Upper lobe of left lung (tissue), 6 donors: ENCODE results near the gene TIGIT. TPM values are rescaled to one million over a fixed set of nuclear protein-coding genes. Genes with fewer than 3 reads are reported as not detected.
"Not testable (repeated sequence)": the region's sequence is repeated elsewhere in the genome, so short reads cannot be mapped to it uniquely, and the experiment has no call there.

Experiments used
- ATAC-seq, 2 donors: fragments of 200-7000 bp; cut with Tn5 transposase; one replicate each; pipeline ENCODE4 v1.9.1; 2022; ENCODE audit warnings: mild to moderate bottlenecking in 2 of 2, moderate library complexity in 2 of 2; ENCODE audit not compliant: low FRiP score in 2 of 2
- DNase-seq, 2 donors: peaks; one replicate each; pipeline ENCODE4 v3.0.0-alpha.2; 2019 to 2020
- H3K27ac ChIP-seq, 4 donors: fragments of 200-600 bp; sonication (generic); one replicate each; pipeline ENCODE4 v1.5.1; 2016 to 2019
- H3K27me3 ChIP-seq, 4 donors: fragments of 200-600 bp; sonication (generic); one replicate each; pipeline ENCODE4 v1.5.1; 2017 to 2019
- H3K36me3 ChIP-seq, 4 donors: fragments of 200-600 bp; sonication (generic); one replicate each; pipeline ENCODE4 v1.5.1; 2016 to 2019
- H3K4me1 ChIP-seq, 4 donors: fragments of 200-600 bp; sonication (generic); one replicate each; pipeline ENCODE4 v1.5.1; 2018 to 2019
- H3K4me3 ChIP-seq, 4 donors: fragments of 200-600 bp; sonication (generic); one replicate each; pipeline ENCODE4 v1.5.1; 2017 to 2019; ENCODE audit warnings: mild to moderate bottlenecking in 2 of 4, moderate library complexity in 1 of 4
- H3K9me3 ChIP-seq, 4 donors: fragments of 200-600 bp; sonication (generic); one replicate each; pipeline ENCODE4 v1.5.1; 2018 to 2019
- EP300 ChIP-seq, 4 donors: sonication (generic); formaldehyde crosslinking; IDR thresholded peaks; one replicate each; pipeline ENCODE4 v1.5.1; 2017; ENCODE audit warnings: antibody characterized with exemption in 4 of 4, control low read depth in 2 of 4
- POLR2A ChIP-seq, 4 donors: fragments of 450-650 bp; IDR thresholded peaks; one replicate each; pipeline ENCODE4 v1.5.1; 2016 to 2017; ENCODE audit warnings: antibody characterized with exemption in 4 of 4, mild to moderate bottlenecking in 2 of 4
- POLR2AphosphoS5 ChIP-seq, 2 donors: sonication (generic); formaldehyde crosslinking; IDR thresholded peaks; one replicate each; pipeline ENCODE4 v1.5.1; 2017; ENCODE audit warnings: antibody characterized with exemption in 2 of 2
- WGBS, 2 donors: methylation state at CpG; one replicate each; pipeline ENCODE4 v1.1.5; 2017 to 2018; 5-methylcytosine and 5-hydroxymethylcytosine counted together
- total RNA-seq, 6 donors: library from RNA; depleted of rRNA in 4 of 6; stranded (reverse); fragments of >200 nt in 4 of 6; gene quantifications; one replicate each; pipeline versions ENCODE4 v1.1.0 to v1.2.1, GENCODE V29; 2016 to 2021
- TF ChIP-seq, protein P1 (sequence below), 6 experiments: fragments of 450-650 bp in 4 of 6; fragments of 200-600 bp in 2 of 6; sonication (generic) in 2 of 6; IDR thresholded peaks; one replicate each; pipeline ENCODE4 v1.5.1; 2016 to 2019; ENCODE audit warnings: antibody characterized with exemption in 6 of 6
- donor health status: DM: no; HTN: no; CAD: no; lungs with moderate emphysema.
- donor health status: DM: no; HTN: yes; CAD: no; lungs with severe emphysema.

The TIGIT gene
- total RNA-seq, 6 donors from 2014 or later = 0.69 to 1.6 (median 1.0) TPM; not detected in 1

DNA sequence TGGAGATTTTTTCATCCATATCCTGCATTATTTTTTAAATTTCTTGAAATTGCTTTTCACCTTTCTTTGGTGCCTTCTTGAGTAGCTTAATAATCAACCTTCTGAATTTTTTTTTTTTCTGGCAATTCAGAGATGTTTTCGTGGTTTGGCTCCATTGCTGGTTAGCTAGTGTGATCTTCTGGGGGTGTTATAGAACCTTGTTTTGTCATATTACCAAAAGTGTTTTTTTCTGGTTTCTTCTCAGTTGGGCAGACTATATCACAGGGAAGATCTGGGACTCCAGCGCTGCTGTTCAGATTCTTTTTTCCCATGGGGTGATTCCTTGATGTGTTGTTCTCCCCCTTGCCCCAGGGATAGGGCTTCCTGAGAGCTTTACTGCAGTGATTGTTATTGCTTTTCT lies 23.8 kb upstream of the TIGIT start:
- no peak for DNase-seq

DNA sequence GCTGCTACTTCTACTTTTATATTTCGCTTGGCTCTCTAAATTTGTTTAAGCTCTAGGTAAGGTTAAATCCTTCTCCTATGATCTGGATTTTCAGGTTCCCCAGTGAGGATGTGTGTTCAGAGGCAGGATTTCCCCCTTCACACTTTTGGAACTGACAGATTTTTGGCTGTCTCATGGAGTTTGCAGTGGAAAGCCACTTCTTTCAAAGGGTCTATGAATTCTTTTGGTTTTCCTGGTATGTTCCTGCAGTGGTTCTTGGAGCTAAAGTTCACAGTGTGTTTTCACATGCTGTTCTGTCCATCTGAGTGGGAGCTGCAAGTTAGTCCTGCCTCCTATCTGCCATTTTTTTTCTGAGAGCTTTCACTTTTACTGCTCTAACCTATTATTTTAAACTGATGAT lies 21.6 kb upstream of the TIGIT start:
- ATAC-seq = no peak
- Histone ChIP-seq H3K27ac (no peak overlapping the region), H3K4me3 (no peak overlapping the region), H3K9me3 (peaks cover 0 to 5% (median 3%) of the 10 kb centered on the region in 4 donors), H3K4me1 (no peaks in the 10 kb centered on the region), H3K36me3 (no peaks in the 10 kb centered on the region), H3K27me3 (no peaks in the 10 kb centered on the region)
- DNase-seq = no peak
- 81 to 86% methylated on average over 1 of the region's 1 CpG for WGBS, 2 donors
- TF ChIP-seq POLR2A (IDR thresholded peaks at IDR 0.05) (no peak), POLR2AphosphoS5 (IDR thresholded peaks at IDR 0.05) (no peak), EP300 (IDR thresholded peaks at IDR 0.05) (no peak)
- TF ChIP-seq, protein P1, sequence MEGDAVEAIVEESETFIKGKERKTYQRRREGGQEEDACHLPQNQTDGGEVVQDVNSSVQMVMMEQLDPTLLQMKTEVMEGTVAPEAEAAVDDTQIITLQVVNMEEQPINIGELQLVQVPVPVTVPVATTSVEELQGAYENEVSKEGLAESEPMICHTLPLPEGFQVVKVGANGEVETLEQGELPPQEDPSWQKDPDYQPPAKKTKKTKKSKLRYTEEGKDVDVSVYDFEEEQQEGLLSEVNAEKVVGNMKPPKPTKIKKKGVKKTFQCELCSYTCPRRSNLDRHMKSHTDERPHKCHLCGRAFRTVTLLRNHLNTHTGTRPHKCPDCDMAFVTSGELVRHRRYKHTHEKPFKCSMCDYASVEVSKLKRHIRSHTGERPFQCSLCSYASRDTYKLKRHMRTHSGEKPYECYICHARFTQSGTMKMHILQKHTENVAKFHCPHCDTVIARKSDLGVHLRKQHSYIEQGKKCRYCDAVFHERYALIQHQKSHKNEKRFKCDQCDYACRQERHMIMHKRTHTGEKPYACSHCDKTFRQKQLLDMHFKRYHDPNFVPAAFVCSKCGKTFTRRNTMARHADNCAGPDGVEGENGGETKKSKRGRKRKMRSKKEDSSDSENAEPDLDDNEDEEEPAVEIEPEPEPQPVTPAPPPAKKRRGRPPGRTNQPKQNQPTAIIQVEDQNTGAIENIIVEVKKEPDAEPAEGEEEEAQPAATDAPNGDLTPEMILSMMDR (IDR thresholded peaks at IDR 0.05) = no peak

More for the DNA sequence above, 23.8 kb upstream of the TIGIT start:
- Histone ChIP-seq H3K9me3 (peaks cover 0 to 5% (median 3%) of the 10 kb centered on the region in 4 donors), H3K27me3 (no peaks in the 10 kb centered on the region), H3K27ac (no peak overlapping the region), H3K4me1 (no peaks in the 10 kb centered on the region), H3K36me3 (no peaks in the 10 kb centered on the region), H3K4me3 (no peak overlapping the region)
- WGBS, 2 donors = 87 to 88% methylated on average over 2 of the region's 2 CpGs
- TF ChIP-seq POLR2AphosphoS5 (IDR thresholded peaks at IDR 0.05) = no peak
- TF ChIP-seq, protein P1 (IDR thresholded peaks at IDR 0.05) = no peak
- no peak for TF ChIP-seq POLR2A (IDR thresholded peaks at IDR 0.05)
- no peak for TF ChIP-seq EP300 (IDR thresholded peaks at IDR 0.05)
- ATAC-seq = no peak

DNA sequence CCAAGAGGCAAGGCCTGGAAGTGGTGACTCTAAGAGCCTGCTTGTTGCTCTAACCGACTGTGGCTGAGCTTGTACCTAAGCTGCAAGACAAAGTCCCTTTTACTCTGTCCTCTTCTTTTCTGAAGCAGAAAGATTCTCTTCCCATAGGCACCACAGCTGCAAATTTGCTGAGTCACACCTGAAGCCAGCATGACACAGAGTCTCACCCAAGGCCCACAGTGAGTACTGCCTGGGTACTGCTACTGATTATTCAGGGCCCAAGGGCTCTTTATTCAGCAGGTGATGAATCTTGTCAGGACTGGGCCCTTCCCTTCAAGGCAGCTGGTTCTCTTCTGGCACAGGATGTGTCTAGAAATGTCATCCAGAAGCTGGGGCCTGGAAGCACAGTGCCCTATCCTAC lies 18.9 kb upstream of the TIGIT start:
- Histone ChIP-seq H3K36me3 (no peaks in the 10 kb centered on the region), H3K4me3 (no peak overlapping the region), H3K4me1 (no peaks in the 10 kb centered on the region), H3K9me3 (no peaks in the 10 kb centered on the region), H3K27me3 (no peaks in the 10 kb centered on the region), H3K27ac (no peak overlapping the region)
- no peak for DNase-seq
- no peak for ATAC-seq
- TF ChIP-seq EP300 (IDR thresholded peaks at IDR 0.05) = no peak
- no peak for TF ChIP-seq POLR2A (IDR thresholded peaks at IDR 0.05)
- TF ChIP-seq, protein P1 (IDR thresholded peaks at IDR 0.05) = no peak
- no peak for TF ChIP-seq POLR2AphosphoS5 (IDR thresholded peaks at IDR 0.05)
- WGBS, 2 donors = 93% methylated on average over 1 of the region's 1 CpG; no CpG with 5 or more reads in 1 of the 2 donors

DNA sequence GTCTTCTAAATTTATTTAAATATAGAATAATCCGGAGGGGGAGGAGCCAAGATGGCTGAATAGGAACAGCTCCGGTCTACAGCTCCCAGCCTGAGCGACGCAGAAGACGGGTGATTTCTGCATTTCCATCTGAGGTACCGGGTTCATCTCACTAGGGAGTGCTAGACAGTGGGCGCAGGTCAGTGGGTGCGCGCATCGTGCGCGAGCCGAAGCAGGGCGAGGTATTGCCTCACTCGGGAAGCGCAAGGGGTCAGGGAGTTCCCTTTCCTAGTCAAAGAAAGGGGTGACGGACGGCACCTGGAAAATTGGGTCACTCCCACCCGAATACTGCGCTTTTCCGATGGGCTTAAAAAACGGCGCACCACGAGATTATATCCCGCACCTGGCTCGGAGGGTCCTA lies 17.0 kb upstream of the TIGIT start:
- H3K27me3 ChIP-seq, H3K27ac ChIP-seq, H3K36me3 ChIP-seq, ATAC-seq, H3K4me3 ChIP-seq, H3K9me3 ChIP-seq, H3K4me1 ChIP-seq: not testable (repeated sequence)
- 93 to 94% methylated on average over 4 to 26 of the region's 26 CpGs for WGBS, 2 donors
- DNase-seq = peak in 1 of 2 donors; percentile 66

DNA sequence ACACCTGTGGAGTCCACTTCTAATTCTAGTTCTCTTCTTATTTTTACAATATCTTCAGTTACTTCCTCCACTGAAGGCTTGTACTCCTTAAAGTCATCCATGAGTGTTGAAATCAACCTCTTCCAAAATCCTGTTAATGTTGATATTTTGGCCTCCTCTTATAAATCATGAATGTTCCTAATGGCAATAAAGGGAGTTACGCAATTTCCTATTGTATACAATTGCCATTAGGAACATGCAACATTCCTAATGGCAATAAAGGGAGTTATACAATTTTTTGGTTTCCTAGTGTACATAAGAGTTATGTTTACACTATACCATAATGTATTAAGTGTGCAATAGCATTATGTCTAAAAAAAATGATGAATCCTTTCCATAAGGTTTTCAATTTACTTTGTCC lies 9.2 kb upstream of the TIGIT start:
- Histone ChIP-seq H3K4me1 (no peaks in the 10 kb centered on the region), H3K27me3 (no peaks in the 10 kb centered on the region), H3K9me3 (no peaks in the 10 kb centered on the region), H3K4me3 (no peak overlapping the region), H3K36me3 (no peaks in the 10 kb centered on the region), H3K27ac (no peak overlapping the region)
- ATAC-seq (no peak), DNase-seq (no peak)
- WGBS, 2 donors = 91 to 100% methylated on average over 1 of the region's 1 CpG
- TF ChIP-seq POLR2AphosphoS5 (IDR thresholded peaks at IDR 0.05) (no peak), EP300 (IDR thresholded peaks at IDR 0.05) (no peak), POLR2A (IDR thresholded peaks at IDR 0.05) (no peak)
- TF ChIP-seq, protein P1 (IDR thresholded peaks at IDR 0.05) = no peak
